HFFc6 (cell line): ENCODE measurements around the gene REELD1. TPM values are rescaled to one million over a fixed set of nuclear protein-coding genes. Genes with fewer than 3 reads are reported as not detected.

ENCODE experiments used
- DNase-seq: peaks from one replicate; pipeline ENCODE4 v3.0.0-alpha.2; 2018
- H3K27ac Mint-ChIP-seq: 2 replicates; pipeline ENCODE4 v1.8.0; 2020; ENCODE audit warnings: mild to moderate bottlenecking, mixed read lengths
- H3K27me3 Mint-ChIP-seq: 2 replicates; pipeline ENCODE4 v1.8.0; 2021; ENCODE audit warnings: mild to moderate bottlenecking, moderate library complexity, mixed read lengths; ENCODE audit not compliant: insufficient read depth
- H3K36me3 Mint-ChIP-seq: 2 replicates; pipeline ENCODE4 v1.8.0; 2021; ENCODE audit warnings: low read depth, mixed read lengths
- H3K4me1 Mint-ChIP-seq: 2 replicates; pipeline ENCODE4 v1.8.0; 2020; ENCODE audit warnings: low read depth, mixed read lengths
- H3K4me3 Mint-ChIP-seq: 2 replicates; pipeline ENCODE4 v1.8.0; 2020; ENCODE audit warnings: mild to moderate bottlenecking, moderate library complexity, mixed read lengths
- H3K9me3 Mint-ChIP-seq: 2 replicates; pipeline ENCODE4 v1.8.0; 2020; ENCODE audit warnings: mild to moderate bottlenecking, mixed read lengths
- CTCF ChIP-seq: fragments of 200-600 bp; sonication (generic); IDR thresholded peaks from 2 replicates; pipeline ENCODE4 v1.5.0; 2021; ENCODE audit warnings: antibody characterized with exemption, mild to moderate bottlenecking
- total RNA-seq, 6 experiments: library from RNA; stranded (reverse); fragmentation: NEBNext Ultra II Directional; extraction: Animal tissue kit (Norgen Biotek cat#: 25700); gene quantifications; 2 replicates in 1 of 6; 3 replicates in 5 of 6; pipeline ENCODE4 v1.2.3, GENCODE V29; 2021

The REELD1 gene
- total RNA-seq, 6 experiments from 2014 or later = not detected

GRCh38 chr4:146222313-146222712 is 8.0 kb downstream of the REELD1 start:
- peak; percentile 2 for DNase-seq
- no peak for TF ChIP-seq CTCF
- peak overlapping the region; percentile 70; the same call in 1 of the 2 replicates for H3K4me3 Mint-ChIP-seq
- no peaks in the 10 kb centered on the region for H3K36me3 Mint-ChIP-seq
- H3K27ac Mint-ChIP-seq = peak overlapping the region; percentile 61; the same call in 1 of the 2 replicates
- H3K4me1 Mint-ChIP-seq = peaks cover 16% of the 10 kb centered on the region
- no peaks in the 10 kb centered on the region for H3K9me3 Mint-ChIP-seq
- H3K27me3 Mint-ChIP-seq = peaks cover 2% of the 10 kb centered on the region; the same call in 1 of the 2 replicates

GRCh38 chr4:146224326-146224966 is 10.1 kb downstream of the REELD1 start:
- DNase-seq = no peak

GRCh38 chr4:146229406-146229805 is 15.1 kb downstream of the REELD1 start:
- Mint-ChIP-seq H3K9me3 (peaks cover 7% of the 10 kb centered on the region), H3K4me1 (peaks cover 2% of the 10 kb centered on the region), H3K4me3 (no peak overlapping the region), H3K27me3 (peaks cover 1% of the 10 kb centered on the region; the same call in 1 of the 2 replicates), H3K27ac (no peak overlapping the region), H3K36me3 (peaks cover 6% of the 10 kb centered on the region; the same call in 1 of the 2 replicates)
- no peak for DNase-seq
- no peak for TF ChIP-seq CTCF

More at GRCh38 chr4:146224326-146224966, 10.1 kb downstream of the REELD1 start:
- Mint-ChIP-seq H3K27ac (no peak overlapping the region), H3K36me3 (no peaks in the 10 kb centered on the region), H3K4me1 (peaks cover 16% of the 10 kb centered on the region), H3K9me3 (no peaks in the 10 kb centered on the region), H3K27me3 (peaks cover 2% of the 10 kb centered on the region; the same call in 1 of the 2 replicates), H3K4me3 (no peak overlapping the region)
- TF ChIP-seq CTCF = no peak

GRCh38 chr4:146232131-146232722 is 17.9 kb downstream of the REELD1 start:
- Mint-ChIP-seq H3K4me1 (no peaks in the 10 kb centered on the region), H3K4me3 (no peak overlapping the region), H3K27ac (no peak overlapping the region), H3K9me3 (peaks cover 7% of the 10 kb centered on the region), H3K36me3 (peaks cover 6% of the 10 kb centered on the region; the same call in 1 of the 2 replicates), H3K27me3 (peaks cover 1% of the 10 kb centered on the region)
- no peak for DNase-seq
- TF ChIP-seq CTCF = no peak

- Mint-ChIP-seq H3K27me3 (peaks cover 1% of the 10 kb centered on the region), H3K36me3 (peaks cover 6% of the 10 kb centered on the region; the same call in 1 of the 2 replicates), H3K4me3 (no peak overlapping the region), H3K4me1 (peaks cover 9% of the 10 kb centered on the region), H3K27ac (no peak overlapping the region), H3K9me3 (peaks cover 7% of the 10 kb centered on the region)
- no peak for DNase-seq
- no peak for TF ChIP-seq CTCF
These were observed 21.4 kb downstream of the REELD1 start for GRCh38 chr4:146235654-146236177.
